ENCODE measurements around the gene NEURL1.

- TF ChIP-seq CTCF (conservative IDR thresholded peaks at IDR 0.05; ENCODE audit: low read length) (no peak), EZH2phosphoT487 (IDR thresholded peaks at IDR 0.05; ENCODE audit: borderline replicate concordance, low read depth, low read length) (no peak)
Observed at GRCh38 chr10:103589074-103589630, 95.6 kb downstream of the NEURL1 start.
